CD14-positive monocyte (primary cell): ENCODE measurements around the gene NTPCR. TPM values are rescaled to one million over a fixed set of nuclear protein-coding genes. Genes with fewer than 3 reads are reported as not detected.

ENCODE experiments used
- DNase-seq, 3 donors: peaks; one replicate each; pipeline ENCODE4 v3.0.0-alpha.2; 2011 to 2022
- H2AFZ ChIP-seq: 2 replicates; pipeline ENCODE4 v1.6.0; 2012; ENCODE audit warnings: mild to moderate bottlenecking, low read depth, low read length, inconsistent platforms; ENCODE audit not compliant: insufficient read depth, poor library complexity, severe bottlenecking
- H3K27ac ChIP-seq, 2 donors: 1 replicate in 1 of 2; 2 replicates in 1 of 2; pipeline ENCODE4 v1.5.1; 2012 to 2013; ENCODE audit warnings: low read length in 2 of 2, control low read depth in 1 of 2, inconsistent platforms in 1 of 2, low read depth in 1 of 2, mild to moderate bottlenecking in 1 of 2
- H3K27me3 ChIP-seq, 2 donors: one replicate each; pipeline versions ENCODE4 v1.6.0 to v1.6.1; 2011 to 2013; ENCODE audit warnings: low read length in 2 of 2; ENCODE audit not compliant: control insufficient read depth in 2 of 2, insufficient read depth in 2 of 2
- H3K36me3 ChIP-seq, 2 donors: replicated peaks in 1 of 2; 1 replicate in 1 of 2; 2 replicates in 1 of 2; pipeline versions ENCODE4 v1.5.1 to v1.6.1; 2012 to 2013; ENCODE audit warnings: low read length in 2 of 2, control low read depth in 1 of 2, inconsistent platforms in 1 of 2, mild to moderate bottlenecking in 1 of 2; ENCODE audit not compliant: insufficient read depth in 2 of 2, control insufficient read depth in 1 of 2
- H3K4me1 ChIP-seq, 2 donors: 1 replicate in 1 of 2; 2 replicates in 1 of 2; pipeline versions ENCODE4 v1.5.1 to v1.6.1; 2012 to 2013; ENCODE audit warnings: low read length in 2 of 2, control low read depth in 1 of 2, inconsistent platforms in 1 of 2, mild to moderate bottlenecking in 1 of 2, moderate library complexity in 1 of 2; ENCODE audit not compliant: insufficient read depth in 2 of 2, control insufficient read depth in 1 of 2
- H3K4me2 ChIP-seq: replicated peaks from 2 replicates; pipeline ENCODE3; 2012; ENCODE audit warnings: low read length, moderate library complexity, mild to moderate bottlenecking; ENCODE audit not compliant: poor library complexity, severe bottlenecking; ENCODE audit errors: extremely low read depth
- H3K4me3 ChIP-seq, 3 experiments: fragments of 200-600 bp in 1 of 3; sonication (generic) in 1 of 3; replicated peaks in 1 of 3; 1 replicate in 2 of 3; 2 replicates in 1 of 3; pipeline ENCODE4 v1.5.1; 2011 to 2013; ENCODE audit warnings: low read length in 3 of 3, mild to moderate bottlenecking in 3 of 3, control low read depth in 2 of 3, low read depth in 2 of 3, inconsistent platforms in 1 of 3, moderate library complexity in 1 of 3
- H3K79me2 ChIP-seq: 2 replicates; pipeline ENCODE4 v1.6.0; 2012; ENCODE audit warnings: mild to moderate bottlenecking, control low read depth, inconsistent platforms, low read length, moderate library complexity; ENCODE audit not compliant: insufficient read depth
- H3K9ac ChIP-seq: 2 replicates; pipeline ENCODE4 v1.6.0; 2017; ENCODE audit warnings: low read length, mild to moderate bottlenecking; ENCODE audit not compliant: insufficient read depth, poor library complexity, severe bottlenecking
- H3K9me3 ChIP-seq, 2 donors: replicated peaks in 1 of 2; 1 replicate in 1 of 2; 2 replicates in 1 of 2; pipeline versions ENCODE4 v1.5.1 to v1.6.1; 2012 to 2013; ENCODE audit warnings: low read length in 2 of 2, control low read depth in 1 of 2; ENCODE audit not compliant: control insufficient read depth in 1 of 2, insufficient read depth in 1 of 2
- H4K20me1 ChIP-seq: 2 replicates; pipeline ENCODE4 v1.6.0; 2012; ENCODE audit warnings: mild to moderate bottlenecking, low read length, control low read depth, moderate library complexity; ENCODE audit not compliant: insufficient read depth
- H3K27ac Mint-ChIP-seq, 7 donors: one replicate each; pipeline ENCODE4 v1.8.0; 2020; ENCODE audit warnings: mild to moderate bottlenecking in 7 of 7, mixed read lengths in 7 of 7, moderate library complexity in 6 of 7, inconsistent platforms in 2 of 7
- H3K27me3 Mint-ChIP-seq, 3 donors: one replicate each; pipeline ENCODE4 v1.8.0; 2021 to 2022; ENCODE audit warnings: low read depth in 3 of 3, mild to moderate bottlenecking in 3 of 3, mixed read lengths in 3 of 3, moderate library complexity in 3 of 3, inconsistent platforms in 1 of 3
- H3K36me3 Mint-ChIP-seq, 2 donors: one replicate each; pipeline ENCODE4 v1.8.0; 2020; ENCODE audit warnings: mixed read lengths in 2 of 2, inconsistent platforms in 1 of 2, mild to moderate bottlenecking in 1 of 2
- H3K4me1 Mint-ChIP-seq: one replicate; pipeline ENCODE4 v1.8.0; 2020; ENCODE audit warnings: mild to moderate bottlenecking, mixed read lengths
- H3K4me3 Mint-ChIP-seq, 2 donors: one replicate each; pipeline ENCODE4 v1.8.0; 2020; ENCODE audit warnings: mild to moderate bottlenecking in 2 of 2, mixed read lengths in 2 of 2, moderate library complexity in 1 of 2
- H3K9me3 Mint-ChIP-seq, 7 donors: one replicate each; pipeline ENCODE4 v1.8.0; 2020 to 2022; ENCODE audit warnings: mixed read lengths in 7 of 7, mild to moderate bottlenecking in 6 of 7, moderate library complexity in 6 of 7, inconsistent platforms in 2 of 7
- WGBS: methylation state at CpG from one replicate; pipeline ENCODE4 v1.1.5; 2013; ENCODE audit warnings: missing lambda C conversion rate; ENCODE audit not compliant: insufficient coverage; 5-methylcytosine and 5-hydroxymethylcytosine counted together
- intact Hi-C, 2 donors: fragments of 100-400 bp; cut with micrococcal nuclease; formaldehyde crosslinking; loops; one replicate each; pipeline versions ENCODE4 v1.15.0 to v1.15.1; 2023
- polyA plus RNA-seq, 3 donors: library from polyadenylated mRNA; depleted of rRNA in 1 of 3; unstranded in 2 of 3; stranded (reverse) in 1 of 3; fragments of 300-500 nt in 2 of 3; fragments of >200 nt in 1 of 3; fragmentation: Illumina TruSeq in 2 of 3; gene quantifications; 1 replicate in 2 of 3; 2 replicates in 1 of 3; pipeline ENCODE4 v1.2.3, GENCODE V29; 2012 to 2021
- TF ChIP-seq, protein P1 (sequence below): fragments of 200-600 bp; IDR thresholded peaks from one replicate; pipeline ENCODE4 v1.8.0; 2022; ENCODE audit warnings: antibody characterized with exemption, mild to moderate bottlenecking

NTPCR gene
- polyA plus RNA-seq, 3 donors, result 8.6 to 42.0 (median 31.7) TPM

DNA sequence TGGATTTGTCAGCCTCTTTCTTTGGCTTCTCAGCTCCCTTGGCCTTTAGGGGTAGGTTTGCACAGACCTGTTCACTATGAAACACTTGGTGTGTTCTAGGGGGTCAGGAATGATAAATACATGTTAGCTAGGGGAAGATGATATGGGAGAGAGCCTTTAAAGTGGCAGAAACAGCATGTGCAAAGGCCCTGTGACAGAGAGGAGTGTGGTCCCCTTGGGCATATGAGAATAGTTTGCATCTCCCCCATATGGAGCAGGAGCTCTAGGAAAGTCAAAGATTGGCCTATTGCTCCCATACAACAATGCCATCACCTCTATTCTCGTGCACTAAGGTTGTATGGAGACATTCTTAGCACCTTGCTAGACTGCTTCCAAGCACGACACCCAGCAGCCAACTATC is 10.7 kb upstream of the NTPCR start:
- Histone ChIP-seq H3K9me3 (no peaks in the 10 kb centered on the region), H3K9ac (no peak overlapping the region), H3K4me3 (no peak overlapping the region), H3K27me3 (no peaks in the 10 kb centered on the region), H3K4me1 (peaks cover 18 to 37% of the 10 kb centered on the region in 2 donors), H3K36me3 (no peaks in the 10 kb centered on the region), H3K79me2 (no peaks in the 10 kb centered on the region), H2AFZ (no peak overlapping the region), H4K20me1 (no peaks in the 10 kb centered on the region), H3K4me2 (no peak overlapping the region), H3K27ac (no peak overlapping the region)
- no peaks in the 10 kb centered on the region for H3K36me3 Mint-ChIP-seq
- no peaks in the 10 kb centered on the region for H3K27me3 Mint-ChIP-seq
- H3K9me3 Mint-ChIP-seq, result peaks cover 0 to 10% (median 5%) of the 10 kb centered on the region in 7 donors
- TF ChIP-seq, protein P1, sequence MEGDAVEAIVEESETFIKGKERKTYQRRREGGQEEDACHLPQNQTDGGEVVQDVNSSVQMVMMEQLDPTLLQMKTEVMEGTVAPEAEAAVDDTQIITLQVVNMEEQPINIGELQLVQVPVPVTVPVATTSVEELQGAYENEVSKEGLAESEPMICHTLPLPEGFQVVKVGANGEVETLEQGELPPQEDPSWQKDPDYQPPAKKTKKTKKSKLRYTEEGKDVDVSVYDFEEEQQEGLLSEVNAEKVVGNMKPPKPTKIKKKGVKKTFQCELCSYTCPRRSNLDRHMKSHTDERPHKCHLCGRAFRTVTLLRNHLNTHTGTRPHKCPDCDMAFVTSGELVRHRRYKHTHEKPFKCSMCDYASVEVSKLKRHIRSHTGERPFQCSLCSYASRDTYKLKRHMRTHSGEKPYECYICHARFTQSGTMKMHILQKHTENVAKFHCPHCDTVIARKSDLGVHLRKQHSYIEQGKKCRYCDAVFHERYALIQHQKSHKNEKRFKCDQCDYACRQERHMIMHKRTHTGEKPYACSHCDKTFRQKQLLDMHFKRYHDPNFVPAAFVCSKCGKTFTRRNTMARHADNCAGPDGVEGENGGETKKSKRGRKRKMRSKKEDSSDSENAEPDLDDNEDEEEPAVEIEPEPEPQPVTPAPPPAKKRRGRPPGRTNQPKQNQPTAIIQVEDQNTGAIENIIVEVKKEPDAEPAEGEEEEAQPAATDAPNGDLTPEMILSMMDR, result no peak
- 82% methylated on average over 2 of the region's 2 CpGs for WGBS
- no peak overlapping the region for H3K27ac Mint-ChIP-seq
- intact Hi-C loops, result loop anchor here in 1 of 2 donors (10.0 kb wide), 1 partner anchor 305 kb away; no protein-coding TSS in a partner anchor
- peaks cover 37% of the 10 kb centered on the region for H3K4me1 Mint-ChIP-seq
- H3K4me3 Mint-ChIP-seq, result no peak overlapping the region
- no peak for DNase-seq

DNA sequence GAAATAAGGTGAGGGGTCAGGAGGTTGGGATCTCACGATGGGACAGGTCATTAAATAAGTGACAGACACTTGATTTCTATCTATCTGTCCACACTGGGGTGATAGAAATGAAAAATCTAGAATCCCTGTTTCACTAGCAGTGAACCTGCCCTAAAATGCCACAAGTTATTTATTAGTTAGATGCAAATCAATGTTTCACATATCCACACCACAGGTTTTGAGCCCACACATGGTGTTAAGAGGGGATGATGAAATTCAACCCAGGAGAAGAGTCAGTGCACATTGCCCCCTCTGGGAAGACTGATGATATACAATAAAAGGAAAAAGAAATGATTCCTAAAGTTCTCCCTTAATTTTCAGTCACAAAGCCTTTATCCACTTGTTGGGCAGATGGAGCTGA is 10.1 kb upstream of the NTPCR start:
- no peak overlapping the region for H3K27ac ChIP-seq
- Mint-ChIP-seq H3K4me1 (peaks cover 31% of the 10 kb centered on the region), H3K9me3 (peaks cover 0 to 10% (median 5%) of the 10 kb centered on the region in 7 donors), H3K27ac (no peak overlapping the region), H3K4me3 (no peak overlapping the region), H3K27me3 (no peaks in the 10 kb centered on the region), H3K36me3 (no peaks in the 10 kb centered on the region)
- H3K9me3 ChIP-seq, result no peaks in the 10 kb centered on the region
- intact Hi-C loops, result no loop called here
- H3K9ac ChIP-seq, result no peak overlapping the region
- no peaks in the 10 kb centered on the region for H3K27me3 ChIP-seq
- H3K79me2 ChIP-seq, result no peaks in the 10 kb centered on the region
- H3K4me1 ChIP-seq, result peaks cover 13 to 35% of the 10 kb centered on the region in 2 donors
- no CpG with 5 or more reads among the region's 1 CpG for WGBS
- DNase-seq, result no peak
- H3K4me3 ChIP-seq, result no peak overlapping the region
- H4K20me1 ChIP-seq, result no peaks in the 10 kb centered on the region
- TF ChIP-seq, protein P1, result no peak
- no peak overlapping the region for H2AFZ ChIP-seq
- no peaks in the 10 kb centered on the region for H3K36me3 ChIP-seq
- no peak overlapping the region for H3K4me2 ChIP-seq
